ENCODE measurements around the gene NHP2. TPM values are rescaled to one million over a fixed set of nuclear protein-coding genes. Genes with fewer than 3 reads are reported as not detected.

The NHP2 gene
- total and polyA plus RNA-seq, 9 of the 15 experiments (the other 6 are each of a cell fraction or from before 2014, with no cell fraction given) = 52.8 to 622 (median 144) TPM

DNA sequence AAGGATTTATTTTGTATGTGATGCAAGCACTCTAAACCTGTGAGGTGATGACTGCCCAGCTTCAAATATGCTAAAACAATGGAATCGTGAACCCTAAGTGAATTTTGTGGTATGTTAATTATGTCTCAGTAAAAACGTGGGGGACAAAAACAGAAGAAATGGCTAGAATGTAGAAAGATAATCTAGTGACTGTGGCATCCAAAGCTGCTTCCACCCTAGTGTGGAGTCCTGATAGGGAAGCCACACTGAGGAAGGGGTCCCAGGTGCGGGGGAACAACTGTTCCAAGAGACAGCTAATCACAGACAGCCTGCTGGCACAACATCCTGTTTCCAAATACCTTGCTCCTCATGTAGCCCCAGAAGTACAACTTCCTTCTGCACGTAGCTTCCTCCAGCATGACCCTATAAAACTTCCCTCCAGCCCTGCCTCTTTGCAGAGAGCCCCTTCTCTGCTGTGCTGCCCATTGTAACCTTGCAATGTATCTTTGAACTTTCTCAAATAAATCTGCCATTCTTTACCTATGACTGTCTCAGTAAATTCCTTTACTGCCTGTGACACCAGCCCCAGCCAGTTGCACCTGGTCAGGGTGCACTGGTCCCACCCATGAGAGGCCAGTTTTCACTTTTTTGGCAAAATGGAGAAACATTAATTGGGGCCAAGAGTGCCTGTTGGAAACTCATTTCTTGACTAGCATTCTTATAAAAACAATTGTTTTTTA lies 28.6 kb upstream of the NHP2 start (continued):
- TF ChIP-seq KLF6 (CRISPR knock-in tag; IDR thresholded peaks at IDR 0.05; ENCODE audit: borderline replicate concordance) (no peak), POLR2B (IDR thresholded peaks at IDR 0.05; ENCODE audit: low read depth, partially characterized antibody) (no peak), ZNF408 (CRISPR knock-in tag; IDR thresholded peaks at IDR 0.05; ENCODE audit: low read depth) (no peak), ZNF830 (CRISPR knock-in tag; IDR thresholded peaks at IDR 0.05) (no peak), CREB1 (IDR thresholded peaks at IDR 0.05) (peak; percentile 44; the same call in 1 of the 2 replicates), CREB1 (CRISPR knock-in tag; IDR thresholded peaks at IDR 0.05) (no peak), EP300 (IDR thresholded peaks at IDR 0.05; ENCODE audit: low read length) (peak; percentile 69; the same call in 1 of the 2 replicates), JUND (IDR thresholded peaks at IDR 0.05; ENCODE audit: borderline replicate concordance, low read depth, low read length) (no peak), JUND (tag; IDR thresholded peaks at IDR 0.05; ENCODE audit: borderline replicate concordance, low read depth, low read length) (no peak), BRF2 (IDR thresholded peaks at IDR 0.05; ENCODE audit: borderline replicate concordance, insufficient read depth, insufficient read length) (no peak), NFE2L1 (tag; IDR thresholded peaks at IDR 0.05; ENCODE audit: borderline replicate concordance, low read depth) (no peak), HINFP (tag; conservative IDR thresholded peaks at IDR 0.05; ENCODE audit: low read depth) (no peak), ZNF212 (CRISPR knock-in tag; IDR thresholded peaks at IDR 0.05) (no peak), PCBP1 (IDR thresholded peaks at IDR 0.05; ENCODE audit: low read depth, low read length, poor library complexity, severe bottlenecking) (no peak), TEAD4 (IDR thresholded peaks at IDR 0.05; ENCODE audit: low read length) (peak; percentile 93), TEAD4 (CRISPR knock-in tag; IDR thresholded peaks at IDR 0.05; ENCODE audit: borderline replicate concordance) (no peak), MAFF (IDR thresholded peaks at IDR 0.05; ENCODE audit: low read length) (no peak), BACH1 (tag; IDR thresholded peaks at IDR 0.05) (no peak), ZNF79 (CRISPR knock-in tag; IDR thresholded peaks at IDR 0.05; ENCODE audit: low read depth) (no peak), MAFK (IDR thresholded peaks at IDR 0.05; ENCODE audit: low read length) (no peak), SIX5 (IDR thresholded peaks at IDR 0.05; ENCODE audit: borderline replicate concordance in 1 of 2, insufficient read depth in 1 of 2, low read depth in 1 of 2, low read length in 2 of 2) (no peak), NFIC (IDR thresholded peaks at IDR 0.05) (peak; percentile 69)
- TF ChIP-seq, protein P1, sequence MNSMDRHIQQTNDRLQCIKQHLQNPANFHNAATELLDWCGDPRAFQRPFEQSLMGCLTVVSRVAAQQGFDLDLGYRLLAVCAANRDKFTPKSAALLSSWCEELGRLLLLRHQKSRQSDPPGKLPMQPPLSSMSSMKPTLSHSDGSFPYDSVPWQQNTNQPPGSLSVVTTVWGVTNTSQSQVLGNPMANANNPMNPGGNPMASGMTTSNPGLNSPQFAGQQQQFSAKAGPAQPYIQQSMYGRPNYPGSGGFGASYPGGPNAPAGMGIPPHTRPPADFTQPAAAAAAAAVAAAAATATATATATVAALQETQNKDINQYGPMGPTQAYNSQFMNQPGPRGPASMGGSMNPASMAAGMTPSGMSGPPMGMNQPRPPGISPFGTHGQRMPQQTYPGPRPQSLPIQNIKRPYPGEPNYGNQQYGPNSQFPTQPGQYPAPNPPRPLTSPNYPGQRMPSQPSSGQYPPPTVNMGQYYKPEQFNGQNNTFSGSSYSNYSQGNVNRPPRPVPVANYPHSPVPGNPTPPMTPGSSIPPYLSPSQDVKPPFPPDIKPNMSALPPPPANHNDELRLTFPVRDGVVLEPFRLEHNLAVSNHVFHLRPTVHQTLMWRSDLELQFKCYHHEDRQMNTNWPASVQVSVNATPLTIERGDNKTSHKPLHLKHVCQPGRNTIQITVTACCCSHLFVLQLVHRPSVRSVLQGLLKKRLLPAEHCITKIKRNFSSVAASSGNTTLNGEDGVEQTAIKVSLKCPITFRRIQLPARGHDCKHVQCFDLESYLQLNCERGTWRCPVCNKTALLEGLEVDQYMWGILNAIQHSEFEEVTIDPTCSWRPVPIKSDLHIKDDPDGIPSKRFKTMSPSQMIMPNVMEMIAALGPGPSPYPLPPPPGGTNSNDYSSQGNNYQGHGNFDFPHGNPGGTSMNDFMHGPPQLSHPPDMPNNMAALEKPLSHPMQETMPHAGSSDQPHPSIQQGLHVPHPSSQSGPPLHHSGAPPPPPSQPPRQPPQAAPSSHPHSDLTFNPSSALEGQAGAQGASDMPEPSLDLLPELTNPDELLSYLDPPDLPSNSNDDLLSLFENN (IDR thresholded peaks at IDR 0.05; ENCODE audit: low read depth in 2 of 2, low read length in 2 of 2) = no peak

Data from K562 (cell line).